NCI-H128 (cell line): ENCODE data around the gene ZNF385D.

Experiments
- DNase-seq: peaks from one replicate; lab custom pipeline; 2025; ENCODE audit not compliant: unreplicated experiment; lab: John Stamatoyannopoulos, UW

Gene ZNF385D

GRCh38 chr3:21618695-21619094, 132.3 kb downstream of the ZNF385D start:
- no peak for DNase-seq

GRCh38 chr3:21613372-21614070, 137.5 kb downstream of the ZNF385D start:
- DNase-seq, result no peak

GRCh38 chr3:21601178-21601577, 149.8 kb downstream of the ZNF385D start:
- no peak for DNase-seq

- no peak for DNase-seq
These were observed 151.1 kb downstream of the ZNF385D start for GRCh38 chr3:21599890-21600289.

- no peak for DNase-seq
These were observed 158.2 kb downstream of the ZNF385D start for GRCh38 chr3:21592828-21593227.

- no peak for DNase-seq
These were observed 163.1 kb downstream of the ZNF385D start for GRCh38 chr3:21587894-21588293.

GRCh38 chr3:21585216-21585740, 165.7 kb downstream of the ZNF385D start:
- no peak for DNase-seq

GRCh38 chr3:21573291-21573690, 177.7 kb downstream of the ZNF385D start:
- DNase-seq, result no peak

GRCh38 chr3:21564531-21564930, 186.5 kb downstream of the ZNF385D start:
- no peak for DNase-seq

GRCh38 chr3:21562243-21562642, 188.8 kb downstream of the ZNF385D start:
- no peak for DNase-seq

GRCh38 chr3:21561472-21561871, 189.5 kb downstream of the ZNF385D start:
- no peak for DNase-seq

GRCh38 chr3:21551019-21551418, 200.0 kb downstream of the ZNF385D start:
- DNase-seq, result no peak

GRCh38 chr3:21544076-21544462, 206.9 kb downstream of the ZNF385D start:
- DNase-seq, result no peak

GRCh38 chr3:21543380-21544075, 207.5 kb downstream of the ZNF385D start:
- no peak for DNase-seq

- no peak for DNase-seq
These were observed 208.2 kb downstream of the ZNF385D start for GRCh38 chr3:21542656-21543379.

GRCh38 chr3:21540265-21540664, 210.7 kb downstream of the ZNF385D start:
- no peak for DNase-seq

- DNase-seq, result no peak
These were observed 216.5 kb downstream of the ZNF385D start for GRCh38 chr3:21534462-21534861.

- DNase-seq, result no peak
These were observed 218.0 kb downstream of the ZNF385D start for GRCh38 chr3:21533002-21533401.

- no peak for DNase-seq
These were observed 219.1 kb downstream of the ZNF385D start for GRCh38 chr3:21531909-21532308.

GRCh38 chr3:21528291-21528995, 222.6 kb downstream of the ZNF385D start:
- no peak for DNase-seq

GRCh38 chr3:21526461-21526860, 224.5 kb downstream of the ZNF385D start:
- DNase-seq, result no peak
